A549 (cell line): ENCODE measurements around the gene PECR.

ENCODE experiments used
- BHLHE40 ChIP-seq: IDR thresholded peaks from 2 replicates; pipeline ENCODE4 v1.6.1; 2012; ENCODE audit warnings: low read depth, low read length, inconsistent platforms
- CEBPB ChIP-seq, 2 experiments: fragments of >200 bp in 1 of 2; sonication (Bioruptor Twin) in 1 of 2; formaldehyde crosslinking in 1 of 2; IDR thresholded peaks; 2 replicates each; pipeline ENCODE4 v1.6.1; 2012 to 2016
- CTCF ChIP-seq: fragments of >200 bp; sonication (Bioruptor Twin); formaldehyde crosslinking; IDR thresholded peaks from 3 replicates; pipeline ENCODE4 v1.5.1; 2016
- EHMT2 ChIP-seq: fragments of 200-600 bp; sonication (generic); IDR thresholded peaks from 2 replicates; pipeline ENCODE4 v1.6.1; 2016; ENCODE audit warnings: antibody characterized with exemption, low read depth, mild to moderate bottlenecking, moderate library complexity
- EP300 ChIP-seq, 2 experiments: fragments of >200 bp; sonication (Bioruptor Twin); formaldehyde crosslinking; IDR thresholded peaks; 2 replicates in 1 of 2; 3 replicates in 1 of 2; pipeline ENCODE4 v1.6.1; 2016 to 2017
- FOXS1 ChIP-seq: fragments of 250-450 bp; sonication (Bioruptor Pico); IDR thresholded peaks from 2 replicates; pipeline ENCODE4 v1.5.0; 2020; ENCODE audit warnings: mild to moderate bottlenecking, moderate library complexity
- MAX ChIP-seq: IDR thresholded peaks from 2 replicates; pipeline ENCODE4 v1.6.1; 2012
- PHF8 ChIP-seq: fragments of 200-600 bp; sonication (generic); IDR thresholded peaks from 2 replicates; pipeline ENCODE4 v1.6.1; 2016; ENCODE audit warnings: low read depth, mild to moderate bottlenecking, antibody characterized with exemption, moderate library complexity, borderline replicate concordance
- POLR2A ChIP-seq: IDR thresholded peaks from 2 replicates; pipeline ENCODE4 v1.6.1; 2012; ENCODE audit warnings: mild to moderate bottlenecking, low read length
- SMC3 ChIP-seq: fragments of >200 bp; sonication (Bioruptor Twin); formaldehyde crosslinking; IDR thresholded peaks from 3 replicates; pipeline ENCODE4 v1.6.1; 2018; ENCODE audit warnings: inconsistent platforms
- USF2 ChIP-seq: fragments of 450-650 bp; IDR thresholded peaks from 2 replicates; pipeline ENCODE4 v1.6.1; 2014; ENCODE audit warnings: antibody characterized with exemption

GRCh38 chr2:216084547-216084946 lies 2.9 kb upstream of the PECR start:
- no peak for TF ChIP-seq MAX
- no peak for TF ChIP-seq PHF8
- TF ChIP-seq BHLHE40: no peak
- no peak for TF ChIP-seq POLR2A
- no peak for TF ChIP-seq CTCF
- no peak for TF ChIP-seq EP300 (IDR thresholded peaks at IDR 0.05)
- no peak for TF ChIP-seq SMC3
- no peak for TF ChIP-seq USF2
- no peak for TF ChIP-seq CEBPB (IDR thresholded peaks at IDR 0.05)
- TF ChIP-seq FOXS1 (CRISPR knock-in tag): no peak
- TF ChIP-seq EHMT2: no peak
